IPS-NIHi7 (cell line): ENCODE data around the gene TRIM62.
"Not testable (repeated sequence)": the region's sequence is repeated elsewhere in the genome, so short reads cannot be mapped to it uniquely, and the experiment has no call there.

Experiments
- DNase-seq: peaks from one replicate; pipeline ENCODE4 v3.0.0; 2012; ENCODE audit warnings: mixed read lengths; ENCODE audit errors: extremely low spot score

Gene TRIM62

GRCh38 chr1:33137800-33138199 is 44.0 kb downstream of the TRIM62 start:
- peak; percentile 79 for DNase-seq

GRCh38 chr1:33136041-33136440 is 45.8 kb downstream of the TRIM62 start:
- DNase-seq = not testable (repeated sequence)

- no peak for DNase-seq
Measured at GRCh38 chr1:33133478-33134105, 48.3 kb downstream of the TRIM62 start.

GRCh38 chr1:33132549-33132948 is 49.3 kb downstream of the TRIM62 start:
- DNase-seq = no peak

- DNase-seq = no peak
Measured at GRCh38 chr1:33131191-33131590, 50.7 kb downstream of the TRIM62 start.

GRCh38 chr1:33130297-33130696 is 51.5 kb downstream of the TRIM62 start:
- DNase-seq = no peak

GRCh38 chr1:33128781-33129180 is 53.1 kb downstream of the TRIM62 start:
- DNase-seq = no peak

- peak; percentile 81 for DNase-seq
Measured at GRCh38 chr1:33127001-33127823, 54.6 kb downstream of the TRIM62 start.

GRCh38 chr1:33126411-33127000 is 55.3 kb downstream of the TRIM62 start:
- DNase-seq = no peak

GRCh38 chr1:33124647-33125046 is 57.2 kb downstream of the TRIM62 start:
- DNase-seq = not testable (repeated sequence)

GRCh38 chr1:33123266-33123665 is 58.6 kb downstream of the TRIM62 start:
- DNase-seq = no peak

GRCh38 chr1:33122483-33123178 is 59.2 kb downstream of the TRIM62 start:
- DNase-seq = no peak

GRCh38 chr1:33121728-33122127 is 60.1 kb downstream of the TRIM62 start:
- no peak for DNase-seq

GRCh38 chr1:33120436-33121231 is 61.2 kb downstream of the TRIM62 start:
- DNase-seq = no peak

- DNase-seq = peak; percentile 58
Measured at GRCh38 chr1:33119532-33120217, 62.2 kb downstream of the TRIM62 start.

GRCh38 chr1:33119050-33119449 is 62.8 kb downstream of the TRIM62 start:
- DNase-seq = no peak

- no peak for DNase-seq
Measured at GRCh38 chr1:33118274-33118673, 63.6 kb downstream of the TRIM62 start.

GRCh38 chr1:33117440-33118085 is 64.3 kb downstream of the TRIM62 start:
- DNase-seq = no peak

- no peak for DNase-seq
Measured at GRCh38 chr1:33111965-33112364, 69.9 kb downstream of the TRIM62 start.

- DNase-seq = no peak
Measured at GRCh38 chr1:33110477-33110876, 71.4 kb downstream of the TRIM62 start.

- DNase-seq = not testable (repeated sequence)
Measured at GRCh38 chr1:33100119-33100415, 81.8 kb downstream of the TRIM62 start.
